Lower leg skin (tissue), 3 donors: Measurements from ENCODE around the gene IGSF21.

ENCODE experiments used
- POLR2A ChIP-seq, 2 donors: fragments of 450-650 bp; IDR thresholded peaks; one replicate each; pipeline ENCODE4 v1.6.1; 2016 to 2017; ENCODE audit warnings: antibody characterized with exemption in 2 of 2, mild to moderate bottlenecking in 1 of 2, moderate library complexity in 1 of 2
- TF ChIP-seq, protein P1 (sequence below), 3 donors: fragments of 450-650 bp; IDR thresholded peaks; one replicate each; pipeline ENCODE4 v1.5.1; 2016; ENCODE audit warnings: antibody characterized with exemption in 3 of 3, mild to moderate bottlenecking in 3 of 3, moderate library complexity in 2 of 3

DNA sequence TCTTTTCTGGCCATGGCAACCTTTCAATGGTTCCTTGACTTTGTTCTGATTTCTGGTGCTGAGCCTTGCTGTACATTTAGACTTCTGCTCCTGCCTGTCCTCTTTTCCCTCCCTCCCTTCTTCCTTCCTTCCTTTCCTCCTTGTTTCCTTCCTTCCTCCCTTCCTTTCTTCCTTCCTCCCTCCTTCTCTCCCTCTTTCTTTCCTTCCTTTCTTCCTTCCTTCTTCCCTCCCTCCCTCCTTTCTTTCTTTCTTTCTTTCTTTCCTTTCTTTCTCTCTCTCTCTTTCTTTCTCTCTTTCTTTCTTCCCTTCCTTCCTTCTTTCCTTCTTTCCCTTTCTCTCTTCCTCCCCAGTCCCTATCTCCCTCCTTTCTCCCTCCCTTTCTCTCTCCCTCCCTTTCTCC, 10.4 kb upstream of the IGSF21 start:
- TF ChIP-seq, protein P1, sequence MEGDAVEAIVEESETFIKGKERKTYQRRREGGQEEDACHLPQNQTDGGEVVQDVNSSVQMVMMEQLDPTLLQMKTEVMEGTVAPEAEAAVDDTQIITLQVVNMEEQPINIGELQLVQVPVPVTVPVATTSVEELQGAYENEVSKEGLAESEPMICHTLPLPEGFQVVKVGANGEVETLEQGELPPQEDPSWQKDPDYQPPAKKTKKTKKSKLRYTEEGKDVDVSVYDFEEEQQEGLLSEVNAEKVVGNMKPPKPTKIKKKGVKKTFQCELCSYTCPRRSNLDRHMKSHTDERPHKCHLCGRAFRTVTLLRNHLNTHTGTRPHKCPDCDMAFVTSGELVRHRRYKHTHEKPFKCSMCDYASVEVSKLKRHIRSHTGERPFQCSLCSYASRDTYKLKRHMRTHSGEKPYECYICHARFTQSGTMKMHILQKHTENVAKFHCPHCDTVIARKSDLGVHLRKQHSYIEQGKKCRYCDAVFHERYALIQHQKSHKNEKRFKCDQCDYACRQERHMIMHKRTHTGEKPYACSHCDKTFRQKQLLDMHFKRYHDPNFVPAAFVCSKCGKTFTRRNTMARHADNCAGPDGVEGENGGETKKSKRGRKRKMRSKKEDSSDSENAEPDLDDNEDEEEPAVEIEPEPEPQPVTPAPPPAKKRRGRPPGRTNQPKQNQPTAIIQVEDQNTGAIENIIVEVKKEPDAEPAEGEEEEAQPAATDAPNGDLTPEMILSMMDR (IDR thresholded peaks at IDR 0.05): no peak
- TF ChIP-seq POLR2A (IDR thresholded peaks at IDR 0.05): no peak
